Measurements from ENCODE around the gene SLC12A4.

SLC12A4 gene

DNA sequence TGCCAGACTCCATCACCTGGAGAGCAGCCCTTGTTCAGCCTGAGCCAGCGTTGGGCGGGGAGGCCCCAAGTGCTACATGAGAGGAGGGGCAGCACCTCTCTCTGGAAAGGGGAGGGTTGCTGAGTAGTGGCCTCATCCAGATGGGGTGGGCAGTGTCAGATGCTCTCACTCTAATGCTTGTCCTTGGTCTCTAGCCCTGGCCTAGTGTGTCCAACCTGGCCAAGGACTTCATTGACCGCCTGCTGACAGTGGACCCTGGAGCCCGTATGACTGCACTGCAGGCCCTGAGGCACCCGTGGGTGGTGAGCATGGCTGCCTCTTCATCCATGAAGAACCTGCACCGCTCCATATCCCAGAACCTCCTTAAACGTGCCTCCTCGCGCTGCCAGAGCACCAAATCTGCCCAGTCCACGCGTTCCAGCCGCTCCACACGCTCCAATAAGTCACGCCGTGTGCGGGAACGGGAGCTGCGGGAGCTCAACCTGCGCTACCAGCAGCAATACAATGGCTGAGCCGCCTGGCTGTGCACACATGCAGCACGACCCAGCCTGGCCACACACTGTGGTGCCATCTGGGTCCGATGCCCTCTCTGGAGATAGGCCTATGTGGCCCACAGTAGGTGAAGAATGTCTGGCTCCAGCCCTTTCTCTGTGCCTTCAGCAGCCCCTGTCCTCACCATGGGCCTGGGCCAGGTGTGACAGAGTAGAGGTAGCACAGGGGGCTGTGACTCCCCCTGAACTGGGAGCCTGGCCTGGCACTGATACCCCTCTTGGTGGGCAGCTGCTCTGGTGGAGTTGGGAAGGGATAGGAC, 41.1 kb downstream of the SLC12A4 start:
- no peak overlapping the region for H3K9ac ChIP-seq
- H3K9me3 ChIP-seq (ENCODE audit: control insufficient read depth, low read length), result no peaks in the 10 kb centered on the region
- H3K27me3 ChIP-seq (ENCODE audit: control insufficient read depth, insufficient read depth, low read length), result no peaks in the 10 kb centered on the region
- no peak overlapping the region for H2AFZ ChIP-seq
- TF ChIP-seq, protein P1, sequence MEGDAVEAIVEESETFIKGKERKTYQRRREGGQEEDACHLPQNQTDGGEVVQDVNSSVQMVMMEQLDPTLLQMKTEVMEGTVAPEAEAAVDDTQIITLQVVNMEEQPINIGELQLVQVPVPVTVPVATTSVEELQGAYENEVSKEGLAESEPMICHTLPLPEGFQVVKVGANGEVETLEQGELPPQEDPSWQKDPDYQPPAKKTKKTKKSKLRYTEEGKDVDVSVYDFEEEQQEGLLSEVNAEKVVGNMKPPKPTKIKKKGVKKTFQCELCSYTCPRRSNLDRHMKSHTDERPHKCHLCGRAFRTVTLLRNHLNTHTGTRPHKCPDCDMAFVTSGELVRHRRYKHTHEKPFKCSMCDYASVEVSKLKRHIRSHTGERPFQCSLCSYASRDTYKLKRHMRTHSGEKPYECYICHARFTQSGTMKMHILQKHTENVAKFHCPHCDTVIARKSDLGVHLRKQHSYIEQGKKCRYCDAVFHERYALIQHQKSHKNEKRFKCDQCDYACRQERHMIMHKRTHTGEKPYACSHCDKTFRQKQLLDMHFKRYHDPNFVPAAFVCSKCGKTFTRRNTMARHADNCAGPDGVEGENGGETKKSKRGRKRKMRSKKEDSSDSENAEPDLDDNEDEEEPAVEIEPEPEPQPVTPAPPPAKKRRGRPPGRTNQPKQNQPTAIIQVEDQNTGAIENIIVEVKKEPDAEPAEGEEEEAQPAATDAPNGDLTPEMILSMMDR (IDR thresholded peaks at IDR 0.05), result no peak
- H3K4me1 ChIP-seq, result no peaks in the 10 kb centered on the region
- no peak overlapping the region for H3K4me2 ChIP-seq (ENCODE audit: low read length)
- no peak overlapping the region for H3K27ac ChIP-seq
- H3K36me3 ChIP-seq (ENCODE audit: control insufficient read depth, insufficient read depth, low read length), result no peaks in the 10 kb centered on the region
- H3K79me2 ChIP-seq, result peaks cover 23% of the 10 kb centered on the region
- H3K4me3 ChIP-seq (ENCODE audit: low read depth, low read length), result no peak overlapping the region

DNA sequence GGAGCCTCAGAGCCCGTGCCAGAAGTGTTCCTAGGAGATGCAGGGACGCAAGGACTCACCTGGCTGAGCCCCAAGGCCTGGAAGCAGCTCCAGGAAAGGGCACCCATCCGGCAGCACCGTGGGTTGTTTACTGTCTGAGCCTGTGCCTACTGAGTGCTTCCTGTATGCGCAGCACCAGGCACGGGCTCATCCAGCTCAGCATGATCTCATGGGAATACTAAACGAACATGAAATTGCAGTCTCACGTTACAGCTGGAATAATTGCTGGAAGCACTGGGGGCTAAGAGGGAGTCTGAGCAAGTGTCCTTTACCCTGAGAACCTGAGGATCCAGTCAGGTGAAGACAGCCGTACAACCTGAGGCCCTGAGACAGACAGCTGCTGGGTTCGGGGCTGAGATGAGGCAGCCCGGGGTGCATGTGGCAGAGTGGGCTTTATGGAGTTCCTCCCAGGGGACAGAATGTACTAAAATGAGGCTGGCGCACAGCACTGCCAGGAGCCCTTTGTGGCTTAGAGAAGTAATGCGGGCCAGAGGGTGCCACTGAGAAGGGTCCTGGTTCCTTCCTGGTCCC, 42.2 kb downstream of the SLC12A4 start:
- Histone ChIP-seq H3K36me3 (ENCODE audit: control insufficient read depth, insufficient read depth, low read length) (no peaks in the 10 kb centered on the region), H3K9ac (no peak overlapping the region), H3K27ac (no peak overlapping the region), H2AFZ (no peak overlapping the region), H3K79me2 (peaks cover 31% of the 10 kb centered on the region), H3K27me3 (ENCODE audit: control insufficient read depth, insufficient read depth, low read length) (no peaks in the 10 kb centered on the region), H3K9me3 (ENCODE audit: control insufficient read depth, low read length) (no peaks in the 10 kb centered on the region), H3K4me3 (ENCODE audit: low read depth, low read length) (no peak overlapping the region), H3K4me1 (no peaks in the 10 kb centered on the region), H3K4me2 (ENCODE audit: low read length) (no peak overlapping the region)
- TF ChIP-seq, protein P1 (IDR thresholded peaks at IDR 0.05), result no peak

- no peaks in the 10 kb centered on the region for H3K9me3 ChIP-seq (ENCODE audit: control insufficient read depth, low read length)
- H3K4me1 ChIP-seq, result no peaks in the 10 kb centered on the region
- no peak overlapping the region for H3K4me2 ChIP-seq (ENCODE audit: low read length)
- TF ChIP-seq, protein P1 (IDR thresholded peaks at IDR 0.05), result no peak
- H3K9ac ChIP-seq, result no peak overlapping the region
- peaks cover 48% of the 10 kb centered on the region for H3K79me2 ChIP-seq
- H3K27me3 ChIP-seq (ENCODE audit: control insufficient read depth, insufficient read depth, low read length), result no peaks in the 10 kb centered on the region
- no peak overlapping the region for H2AFZ ChIP-seq
- no peak overlapping the region for H3K4me3 ChIP-seq (ENCODE audit: low read depth, low read length)
- H3K27ac ChIP-seq, result no peak overlapping the region
- H3K36me3 ChIP-seq (ENCODE audit: control insufficient read depth, insufficient read depth, low read length), result no peaks in the 10 kb centered on the region
Observed at GRCh38 chr16:67924140-67924906, 44.1 kb downstream of the SLC12A4 start.

DNA sequence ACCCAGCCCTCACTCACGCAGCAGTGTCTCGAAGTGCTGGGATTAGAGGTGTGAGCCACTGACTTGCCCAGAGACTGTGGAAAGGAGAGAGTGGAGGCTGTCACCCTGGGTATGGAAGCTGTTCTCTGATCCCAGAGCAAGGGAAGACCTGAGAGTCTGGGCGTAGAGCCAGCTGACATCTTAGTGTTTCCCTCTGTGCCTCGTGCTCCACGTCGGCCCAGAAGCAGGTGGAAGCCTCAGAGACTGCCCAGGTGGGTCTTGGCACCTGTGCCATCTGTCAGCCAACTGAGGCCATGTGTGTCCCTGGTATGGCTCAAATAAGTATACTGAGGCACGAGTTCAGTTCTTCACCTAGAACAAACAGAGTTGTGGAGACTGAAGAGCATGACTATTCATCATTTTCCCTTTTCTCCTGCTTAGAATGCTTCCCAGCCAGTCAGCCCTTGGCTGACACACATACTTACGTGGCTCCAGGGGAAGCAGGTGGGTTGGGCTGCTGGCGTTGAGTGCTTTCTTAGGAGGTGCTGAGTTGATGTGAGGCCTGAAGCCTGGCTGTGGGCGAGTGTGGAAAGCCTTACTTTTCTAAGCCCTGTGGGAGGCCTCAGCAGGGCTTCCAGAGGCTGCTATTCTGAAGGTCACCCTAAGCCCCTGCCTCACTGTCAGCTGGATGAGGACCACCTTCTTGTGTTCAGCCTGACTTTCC, 44.9 kb downstream of the SLC12A4 start:
- Histone ChIP-seq H3K4me3 (ENCODE audit: low read depth, low read length) (no peak overlapping the region), H3K9me3 (ENCODE audit: control insufficient read depth, low read length) (no peaks in the 10 kb centered on the region), H3K79me2 (peaks cover 49% of the 10 kb centered on the region), H3K27me3 (ENCODE audit: control insufficient read depth, insufficient read depth, low read length) (no peaks in the 10 kb centered on the region), H2AFZ (no peak overlapping the region), H3K27ac (no peak overlapping the region), H3K9ac (no peak overlapping the region), H3K36me3 (ENCODE audit: control insufficient read depth, insufficient read depth, low read length) (no peaks in the 10 kb centered on the region), H3K4me1 (no peaks in the 10 kb centered on the region), H3K4me2 (ENCODE audit: low read length) (no peak overlapping the region)
- TF ChIP-seq, protein P1 (IDR thresholded peaks at IDR 0.05), result no peak
